K562 (cell line): ENCODE measurements around the gene KCNQ2. TPM values are rescaled to one million over a fixed set of nuclear protein-coding genes. Genes with fewer than 3 reads are reported as not detected.

Experiments
- ATAC-seq: fragments of 200-7000 bp; cut with Tn5 transposase; 3 replicates; pipeline ENCODE4 v1.9.1; 2020; ENCODE audit warnings: moderate library complexity
- BruUV-seq: library from RNA; stranded (reverse); fragments of 400-500 nt; replicated peaks from 2 replicates; lab custom pipeline; 2021; lab: Mats Ljungman, UMichigan
- CTCF ChIA-PET: fragments of 300-600 bp; formaldehyde crosslinking; extraction: SDS; loops from one replicate; lab custom pipeline; 2021; ENCODE audit warnings: low intra/inter-chr PET ratio; lab: Yijun Ruan, JAX
- POLR2A ChIA-PET: fragments of 300-600, 350-650 bp; sonication (Branson Sonifier 250); formaldehyde crosslinking; extraction: SDS; loops from one replicate; lab custom pipeline; 2021; ENCODE audit warnings: antibody characterized with exemption, inconsistent platforms; lab: Yijun Ruan, JAX
- DNase-seq, 4 experiments: peaks; one replicate each; pipeline versions ENCODE4 v3.0.0 to v3.0.0-alpha.2; 2011 to 2018; ENCODE audit warnings: low spot score in 3 of 4, mixed read lengths in 3 of 4; ENCODE audit errors: extremely low read depth in 1 of 4
- FAIRE-seq: peaks from 2 replicates; lab custom pipeline; 2011; peaks lifted over from hg19 to GRCh38; lab: Jason Lieb, UNC
- H2AFZ ChIP-seq: 2 replicates; pipeline ENCODE4 v1.6.0; 2011; ENCODE audit warnings: low read depth, low read length, control low read depth, inconsistent platforms
- H3K27ac ChIP-seq: fragments of 200-600 bp; 3 replicates; pipeline ENCODE4 v1.8.0; 2011; ENCODE audit warnings: low read depth, mild to moderate bottlenecking, control low read depth, inconsistent platforms, low read length, moderate library complexity, mixed read lengths; ENCODE audit errors: extremely low read depth
- H3K27me3 ChIP-seq, 2 experiments: fragments of 300-600 bp in 1 of 2; 2 replicates in 1 of 2; 3 replicates in 1 of 2; pipeline versions ENCODE4 v1.6.0 to v1.8.0; 2011; ENCODE audit warnings: inconsistent platforms in 2 of 2, low read length in 2 of 2, mild to moderate bottlenecking in 1 of 2, mixed read lengths in 1 of 2, moderate library complexity in 1 of 2; ENCODE audit not compliant: control insufficient read depth in 2 of 2, insufficient read depth in 2 of 2
- H3K36me3 ChIP-seq: fragments of 300-600 bp; 3 replicates; pipeline ENCODE4 v1.8.0; 2011; ENCODE audit warnings: mild to moderate bottlenecking, low read length, inconsistent platforms; ENCODE audit not compliant: control insufficient read depth, insufficient read depth
- H3K4me1 ChIP-seq, 2 experiments: fragments of 200-600 bp in 1 of 2; replicated peaks in 1 of 2; 2 replicates in 1 of 2; 3 replicates in 1 of 2; pipeline versions ENCODE4 v1.5.1 to v1.8.0; 2011; ENCODE audit warnings: inconsistent platforms in 2 of 2, low read length in 2 of 2, mild to moderate bottlenecking in 1 of 2, mixed read lengths in 1 of 2, moderate library complexity in 1 of 2; ENCODE audit not compliant: control insufficient read depth in 2 of 2, insufficient read depth in 2 of 2
- H3K4me2 ChIP-seq: 2 replicates; pipeline ENCODE4 v1.6.1; 2011; ENCODE audit warnings: low read length, control low read depth, inconsistent platforms, mixed read lengths; ENCODE audit not compliant: insufficient read depth
- H3K4me3 ChIP-seq: fragments of 200-600 bp; sonication (generic), shearing (Covaris generic); 2 replicates; pipeline ENCODE4 v1.5.1; 2016; ENCODE audit warnings: control low read depth, inconsistent platforms
- H3K79me2 ChIP-seq: fragments of 200-600 bp; 3 replicates; pipeline ENCODE4 v1.8.0; 2011; ENCODE audit warnings: low read length, inconsistent platforms; ENCODE audit not compliant: control insufficient read depth, insufficient read depth
- H3K9ac ChIP-seq, 2 experiments: 2 replicates each; pipeline versions ENCODE4 v1.6.0 to v1.6.1; 2011; ENCODE audit warnings: low read depth in 2 of 2, low read length in 2 of 2, control low read depth in 1 of 2, inconsistent platforms in 1 of 2, mild to moderate bottlenecking in 1 of 2, mixed read lengths in 1 of 2; ENCODE audit not compliant: insufficient read depth in 1 of 2
- H3K9me1 ChIP-seq: one replicate; pipeline ENCODE4 v1.6.0; 2011; ENCODE audit warnings: inconsistent platforms, mild to moderate bottlenecking, low read length, moderate library complexity; ENCODE audit not compliant: control insufficient read depth, insufficient read depth
- H3K9me3 ChIP-seq: replicated peaks from 2 replicates; pipeline ENCODE4 v1.5.1; 2011; ENCODE audit warnings: low read depth, low read length, inconsistent platforms; ENCODE audit not compliant: control insufficient read depth, insufficient read depth
- H4K20me1 ChIP-seq: replicated peaks from 2 replicates; pipeline ENCODE4 v1.6.1; 2011; ENCODE audit warnings: low read length, inconsistent platforms, mixed read lengths; ENCODE audit not compliant: control insufficient read depth, insufficient read depth
- HDGF ChIP-seq: fragments of 450-650 bp; IDR thresholded peaks from 2 replicates; pipeline ENCODE4 v1.6.1; 2016
- HIVEP1 ChIP-seq: fragments of 250-450 bp; sonication (Bioruptor Pico); IDR thresholded peaks from 2 replicates; pipeline ENCODE4 v1.4.0; 2020; ENCODE audit warnings: mild to moderate bottlenecking
- RCOR1 ChIP-seq, 2 experiments: IDR thresholded peaks; 2 replicates each; pipeline ENCODE4 v1.6.1; 2012; ENCODE audit warnings: low read depth in 2 of 2, low read length in 2 of 2, borderline replicate concordance in 1 of 2, improper control_type of control experiment in 1 of 2
- STAT5B ChIP-seq: fragments of 250-450 bp; sonication (Bioruptor Pico); IDR thresholded peaks from 2 replicates; pipeline ENCODE4 v1.8.0; 2021; ENCODE audit warnings: mild to moderate bottlenecking, inconsistent platforms
- WGBS: fragments of 100-300 bp; shearing (Covaris generic); methylation state at CpG from one replicate; pipeline ENCODE4 v1.1.6; 2016; ENCODE audit warnings: low coverage, mixed read lengths; ENCODE audit not compliant: insufficient coverage; ENCODE audit errors: missing lambda C conversion rate; 5-methylcytosine and 5-hydroxymethylcytosine counted together
- in situ Hi-C: fragments of 300-500 bp; cut with MboI; formaldehyde crosslinking; loops from 4 replicates; pipeline ENCODE4 v1.15.0; 2018; ENCODE audit warnings: inconsistent platforms, mixed read lengths
- intact Hi-C: fragments of 100-400 bp; cut with micrococcal nuclease; formaldehyde crosslinking; loops from 2 replicates; pipeline ENCODE4 v1.14.2; 2022
- polyA plus RNA-seq, 8 experiments: library from polyadenylated mRNA; depleted of rRNA in 4 of 8; stranded (reverse) in 5 of 8; unstranded in 3 of 8; fragments of >200 nt; fragmentation: Nextera tagmentation in 2 of 8; fragmentation: Illumina TruSeq in 1 of 8; extraction: Ambion mirVana in 2 of 8; extraction: Trizol in 1 of 8; gene quantifications; 2 replicates each; pipeline versions ENCODE4 v1.2.1 to v1.2.3, GENCODE V29; 2011 to 2014; ENCODE audit warnings: inconsistent platforms in 1 of 8, missing spikeins in 1 of 8
- total RNA-seq, 7 experiments: library from RNA; depleted of rRNA in 6 of 7; stranded (reverse); fragments of >200 nt in 6 of 7; fragmentation: Illumina TruSeq in 2 of 7; extraction: Trizol in 2 of 7; gene quantifications; 2 replicates each; pipeline versions ENCODE4 v1.2.1 to v1.2.3, GENCODE V29; 2011 to 2021; ENCODE audit warnings: low replicate concordance in 1 of 7
- TF ChIP-seq, protein P1 (sequence below): sonication (generic); formaldehyde crosslinking; IDR thresholded peaks from 2 replicates; pipeline ENCODE4 v1.8.0; 2022; ENCODE audit warnings: mild to moderate bottlenecking, missing genetic modification reagents
- TF ChIP-seq, protein P2 (sequence below): fragments of 250-450 bp; sonication (Bioruptor Pico); IDR thresholded peaks from 2 replicates; pipeline ENCODE4 v1.5.1; 2021; ENCODE audit warnings: mild to moderate bottlenecking
- TF ChIP-seq, protein P3 (sequence below): sonication (generic); formaldehyde crosslinking; IDR thresholded peaks from 2 replicates; pipeline ENCODE4 v1.8.1; 2022; ENCODE audit warnings: missing genetic modification reagents

Gene KCNQ2
- total and polyA plus RNA-seq, 9 of the 15 experiments (the other 6 are each of a cell fraction or from before 2014, with no cell fraction given): 0.13 to 0.16 TPM; not detected in 7

DNA sequence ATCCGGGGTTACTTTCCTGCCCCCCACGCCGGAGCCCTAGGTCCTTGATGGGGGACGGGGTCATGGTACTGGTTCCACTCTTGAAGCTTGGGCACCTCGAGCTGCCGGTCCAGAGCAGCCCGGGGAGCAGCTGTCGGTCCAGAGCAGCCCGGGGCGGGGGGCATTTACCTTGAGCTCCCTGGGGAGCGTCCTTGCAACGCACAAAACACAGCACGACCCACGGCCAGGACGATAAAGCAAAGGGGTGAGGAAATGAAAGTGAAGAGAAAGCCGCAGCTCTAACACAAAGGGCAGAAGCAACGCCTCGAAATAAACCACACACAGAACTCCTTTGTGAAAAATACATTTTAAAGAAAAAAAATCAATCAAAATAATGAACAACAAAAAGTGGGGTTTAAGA, 39.1 kb downstream of the KCNQ2 start (continued):
- TF ChIP-seq, protein P1, sequence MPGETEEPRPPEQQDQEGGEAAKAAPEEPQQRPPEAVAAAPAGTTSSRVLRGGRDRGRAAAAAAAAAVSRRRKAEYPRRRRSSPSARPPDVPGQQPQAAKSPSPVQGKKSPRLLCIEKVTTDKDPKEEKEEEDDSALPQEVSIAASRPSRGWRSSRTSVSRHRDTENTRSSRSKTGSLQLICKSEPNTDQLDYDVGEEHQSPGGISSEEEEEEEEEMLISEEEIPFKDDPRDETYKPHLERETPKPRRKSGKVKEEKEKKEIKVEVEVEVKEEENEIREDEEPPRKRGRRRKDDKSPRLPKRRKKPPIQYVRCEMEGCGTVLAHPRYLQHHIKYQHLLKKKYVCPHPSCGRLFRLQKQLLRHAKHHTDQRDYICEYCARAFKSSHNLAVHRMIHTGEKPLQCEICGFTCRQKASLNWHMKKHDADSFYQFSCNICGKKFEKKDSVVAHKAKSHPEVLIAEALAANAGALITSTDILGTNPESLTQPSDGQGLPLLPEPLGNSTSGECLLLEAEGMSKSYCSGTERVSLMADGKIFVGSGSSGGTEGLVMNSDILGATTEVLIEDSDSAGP (CRISPR knock-in tag): no peak
- no peak for TF ChIP-seq RCOR1 (IDR thresholded peaks at IDR 0.05; ENCODE audit: borderline replicate concordance in 1 of 2, low read depth in 2 of 2, low read length in 2 of 2)
- no peak for TF ChIP-seq STAT5B (CRISPR knock-in tag)
- TF ChIP-seq, protein P2, sequence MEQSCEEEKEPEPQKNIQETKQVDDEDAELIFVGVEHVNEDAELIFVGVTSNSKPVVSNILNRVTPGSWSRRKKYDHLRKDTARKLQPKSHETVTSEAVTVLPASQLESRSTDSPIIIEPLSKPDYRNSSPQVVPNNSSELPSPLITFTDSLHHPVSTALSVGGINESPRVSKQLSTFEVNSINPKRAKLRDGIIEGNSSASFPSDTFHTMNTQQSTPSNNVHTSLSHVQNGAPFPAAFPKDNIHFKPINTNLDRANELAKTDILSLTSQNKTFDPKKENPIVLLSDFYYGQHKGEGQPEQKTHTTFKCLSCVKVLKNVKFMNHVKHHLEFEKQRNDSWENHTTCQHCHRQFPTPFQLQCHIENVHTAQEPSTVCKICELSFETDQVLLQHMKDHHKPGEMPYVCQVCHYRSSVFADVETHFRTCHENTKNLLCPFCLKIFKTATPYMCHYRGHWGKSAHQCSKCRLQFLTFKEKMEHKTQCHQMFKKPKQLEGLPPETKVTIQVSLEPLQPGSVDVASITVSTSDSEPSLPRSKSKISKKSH (CRISPR knock-in tag): no peak
- TF ChIP-seq HDGF: no peak

DNA sequence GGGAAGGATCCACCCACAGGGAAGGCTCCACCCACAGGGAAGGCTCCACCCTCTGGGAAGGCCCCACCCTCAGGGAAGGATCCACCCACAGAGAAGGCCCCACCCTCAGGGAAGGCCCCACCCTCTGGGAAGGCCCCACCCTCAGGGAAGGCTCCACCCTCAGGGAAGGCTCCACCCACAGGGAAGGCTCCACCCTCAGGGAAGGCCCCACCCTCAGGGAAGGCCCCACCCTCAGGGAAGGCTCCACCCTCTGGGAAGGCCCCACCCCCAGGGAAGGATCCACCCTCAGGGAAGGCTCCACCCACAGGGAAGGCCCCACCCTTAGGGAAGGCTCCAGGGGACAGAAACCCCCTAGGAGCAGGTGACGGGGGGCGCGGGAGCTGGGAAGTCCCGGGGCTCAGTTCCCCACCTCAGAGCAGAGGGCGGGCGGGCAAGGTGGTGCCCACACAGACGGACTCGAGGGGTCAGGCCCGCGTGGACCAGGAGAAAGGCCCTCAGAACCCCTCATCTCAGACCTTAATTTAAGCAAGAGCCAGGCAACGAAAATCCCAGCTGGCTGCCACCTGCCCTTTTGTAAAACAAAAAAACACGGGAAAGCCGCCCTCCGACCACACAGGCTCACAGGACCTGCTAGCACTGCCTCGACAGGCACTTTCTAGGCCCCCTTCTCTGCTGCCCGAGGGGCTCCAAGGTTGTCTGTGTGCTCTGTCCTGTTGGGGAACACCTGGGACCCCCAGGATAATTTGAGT, 39.7 kb downstream of the KCNQ2 start:
- Histone ChIP-seq H3K9me1 (no peaks in the 10 kb centered on the region), H4K20me1 (no peaks in the 10 kb centered on the region), H3K36me3 (no peaks in the 10 kb centered on the region), H3K79me2 (no peaks in the 10 kb centered on the region), H3K4me3 (no peak overlapping the region), H3K27me3 (peaks cover 2 to 26% of the 10 kb centered on the region in 2 experiments; a peak in 4 of 5 replicates), H2AFZ (no peak overlapping the region), H3K27ac (no peak overlapping the region), H3K4me2 (no peak overlapping the region), H3K9me3 (no peaks in the 10 kb centered on the region), H3K9ac (no peak overlapping the region), H3K4me1 (peaks cover 0 to 16% of the 10 kb centered on the region in 2 experiments; a peak in 2 of 5 replicates)
- CTCF ChIA-PET: no interaction called here
- DNase-seq: peak in 2 of 4 experiments; percentile 41 to 47
- TF ChIP-seq HIVEP1: no peak
- TF ChIP-seq, protein P3, sequence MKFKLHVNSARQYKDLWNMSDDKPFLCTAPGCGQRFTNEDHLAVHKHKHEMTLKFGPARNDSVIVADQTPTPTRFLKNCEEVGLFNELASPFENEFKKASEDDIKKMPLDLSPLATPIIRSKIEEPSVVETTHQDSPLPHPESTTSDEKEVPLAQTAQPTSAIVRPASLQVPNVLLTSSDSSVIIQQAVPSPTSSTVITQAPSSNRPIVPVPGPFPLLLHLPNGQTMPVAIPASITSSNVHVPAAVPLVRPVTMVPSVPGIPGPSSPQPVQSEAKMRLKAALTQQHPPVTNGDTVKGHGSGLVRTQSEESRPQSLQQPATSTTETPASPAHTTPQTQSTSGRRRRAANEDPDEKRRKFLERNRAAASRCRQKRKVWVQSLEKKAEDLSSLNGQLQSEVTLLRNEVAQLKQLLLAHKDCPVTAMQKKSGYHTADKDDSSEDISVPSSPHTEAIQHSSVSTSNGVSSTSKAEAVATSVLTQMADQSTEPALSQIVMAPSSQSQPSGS (CRISPR knock-in tag): no peak
- intact Hi-C loops: no loop called here
- no peak for ATAC-seq
- no TSS peak for BruUV-seq
- in situ Hi-C loops: no loop called here
- WGBS: 68% methylated on average over 16 of the region's 16 CpGs
- POLR2A ChIA-PET: interaction anchor here (1.3 kb wide), 1 partner anchor 9 kb away, joined by 3 read pairs; no protein-coding TSS in a partner anchor
- no peak for FAIRE-seq
